IMR-90 (cell line): ENCODE results near the gene FOXL1. TPM values are rescaled to one million over a fixed set of nuclear protein-coding genes. Genes with fewer than 3 reads are reported as not detected.

ENCODE experiments used
- ATAC-seq: fragments of 200-7000 bp; cut with Tn5 transposase; 2 replicates; pipeline ENCODE4 v1.9.1; 2020; ENCODE audit warnings: low read depth, mild to moderate bottlenecking, moderate library complexity
- BruUV-seq: library from RNA; stranded (reverse); fragments of 400-500 nt; replicated peaks from 2 replicates; lab custom pipeline; 2021; lab: Mats Ljungman, UMichigan
- CTCF ChIA-PET: fragments of 300-600 bp; formaldehyde crosslinking; extraction: SDS; loops from one replicate; lab custom pipeline; 2021; ENCODE audit warnings: antibody characterized with exemption; lab: Yijun Ruan, JAX
- POLR2A ChIA-PET: fragments of 300-600 bp; sonication (Branson Sonifier 250); formaldehyde crosslinking; loops from one replicate; lab custom pipeline; 2022; ENCODE audit warnings: antibody characterized with exemption; ENCODE audit not compliant: unreplicated experiment; lab: Charles Lee
- DNase-seq: peaks from one replicate; pipeline ENCODE4 v3.0.0; 2013
- H2AFZ ChIP-seq: replicated peaks from 2 replicates; pipeline ENCODE3; 2013; ENCODE audit warnings: low read length, mild to moderate bottlenecking; ENCODE audit not compliant: poor library complexity
- H2AK5ac ChIP-seq: 2 replicates; pipeline ENCODE4 v1.6.1; 2013; ENCODE audit warnings: low read depth, low read length, inconsistent platforms
- H2AK9ac ChIP-seq: replicated peaks from 2 replicates; pipeline ENCODE3; 2013; ENCODE audit warnings: mild to moderate bottlenecking, low read depth, low read length, moderate library complexity; ENCODE audit not compliant: poor library complexity
- H2BK120ac ChIP-seq: 2 replicates; pipeline ENCODE4 v1.6.1; 2013; ENCODE audit warnings: low read depth, low read length, inconsistent platforms
- H2BK15ac ChIP-seq: 3 replicates; pipeline ENCODE4 v1.6.1; 2013; ENCODE audit warnings: low read depth, low read length, inconsistent platforms
- H2BK20ac ChIP-seq: 2 replicates; pipeline ENCODE4 v1.6.1; 2013; ENCODE audit warnings: low read depth, mild to moderate bottlenecking, inconsistent platforms, low read length, moderate library complexity
- H2BK5ac ChIP-seq: 2 replicates; pipeline ENCODE4 v1.6.1; 2013; ENCODE audit warnings: mild to moderate bottlenecking, low read depth, low read length, inconsistent platforms; ENCODE audit not compliant: poor library complexity, severe bottlenecking
- H3K14ac ChIP-seq: replicated peaks from 2 replicates; pipeline ENCODE4 v1.6.1; 2013; ENCODE audit warnings: low read depth, low read length, inconsistent platforms
- H3K18ac ChIP-seq: 2 replicates; pipeline ENCODE4 v1.6.1; 2013; ENCODE audit warnings: low read depth, low read length, control low read depth
- H3K23ac ChIP-seq: 2 replicates; pipeline ENCODE4 v1.6.1; 2013; ENCODE audit warnings: low read depth, low read length, inconsistent platforms
- H3K27ac ChIP-seq: 2 replicates; pipeline ENCODE4 v1.5.1; 2013; ENCODE audit warnings: mild to moderate bottlenecking, control low read depth, low read length; ENCODE audit not compliant: insufficient read depth
- H3K27me3 ChIP-seq: 2 replicates; pipeline ENCODE4 v1.6.1; 2013; ENCODE audit warnings: low read length; ENCODE audit not compliant: control insufficient read depth, insufficient read depth
- H3K36me3 ChIP-seq: 2 replicates; pipeline ENCODE4 v1.6.1; 2013; ENCODE audit warnings: low read length, mixed read lengths; ENCODE audit not compliant: control insufficient read depth, insufficient read depth
- H3K4ac ChIP-seq: 2 replicates; pipeline ENCODE4 v1.6.1; 2013; ENCODE audit warnings: low read depth, low read length, inconsistent platforms
- H3K4me1 ChIP-seq: 2 replicates; pipeline ENCODE4 v1.6.1; 2013; ENCODE audit warnings: low read length, mixed read lengths; ENCODE audit not compliant: control insufficient read depth, insufficient read depth
- H3K4me2 ChIP-seq: 2 replicates; pipeline ENCODE4 v1.6.1; 2013; ENCODE audit warnings: low read depth, mild to moderate bottlenecking, control low read depth, low read length, moderate library complexity
- H3K4me3 ChIP-seq: 2 replicates; pipeline ENCODE4 v1.5.1; 2013; ENCODE audit warnings: low read depth, mild to moderate bottlenecking, control low read depth, low read length, moderate library complexity; ENCODE audit not compliant: insufficient read depth
- H3K56ac ChIP-seq: 2 replicates; pipeline ENCODE4 v1.6.1; 2013; ENCODE audit warnings: low read length, inconsistent platforms; ENCODE audit not compliant: insufficient read depth; ENCODE audit errors: extremely low read depth
- H3K79me1 ChIP-seq, 2 experiments: 2 replicates each; pipeline ENCODE4 v1.6.1; 2013; ENCODE audit warnings: low read length in 2 of 2, inconsistent platforms in 1 of 2, low read depth in 1 of 2
- H3K9ac ChIP-seq: 2 replicates; pipeline ENCODE4 v1.6.1; 2013; ENCODE audit warnings: low read depth, low read length, control low read depth
- H3K9me1 ChIP-seq: 2 replicates; pipeline ENCODE4 v1.6.1; 2013; ENCODE audit warnings: low read length, inconsistent platforms; ENCODE audit not compliant: insufficient read depth
- H3K9me3 ChIP-seq: 2 replicates; pipeline ENCODE4 v1.6.1; 2013; ENCODE audit warnings: low read length; ENCODE audit not compliant: control insufficient read depth, insufficient read depth
- H4K20me1 ChIP-seq: 2 replicates; pipeline ENCODE4 v1.6.1; 2013; ENCODE audit warnings: low read length, inconsistent platforms; ENCODE audit not compliant: insufficient read depth
- H4K5ac ChIP-seq: 2 replicates; pipeline ENCODE4 v1.6.1; 2013; ENCODE audit warnings: mild to moderate bottlenecking, low read depth, low read length, control low read depth
- H4K8ac ChIP-seq, 2 experiments: 2 replicates each; pipeline ENCODE4 v1.6.1; 2013; ENCODE audit warnings: low read depth in 2 of 2, low read length in 2 of 2, control low read depth in 1 of 2, inconsistent platforms in 1 of 2
- H4K91ac ChIP-seq: 2 replicates; pipeline ENCODE4 v1.6.1; 2013; ENCODE audit warnings: low read depth, low read length, inconsistent platforms; ENCODE audit not compliant: insufficient read depth
- CEBPB ChIP-seq: IDR thresholded peaks from 2 replicates; pipeline ENCODE4 v1.6.1; 2012; ENCODE audit warnings: low read depth, low read length, improper control_type of control experiment
- CTCF ChIP-seq: conservative IDR thresholded peaks from 2 replicates; pipeline ENCODE4 v1.5.1; 2012; ENCODE audit warnings: mild to moderate bottlenecking, low read depth, low read length, improper control_type of control experiment
- ELK1 ChIP-seq: fragments of 150-350 bp; IDR thresholded peaks from 2 replicates; pipeline ENCODE4 v1.6.1; 2016; ENCODE audit warnings: low read depth, mild to moderate bottlenecking, low read length, moderate library complexity, borderline replicate concordance
- FOS ChIP-seq: fragments of 150-350 bp; IDR thresholded peaks from 2 replicates; pipeline ENCODE4 v1.6.1; 2016; ENCODE audit warnings: low read depth, low read length
- MAFK ChIP-seq: IDR thresholded peaks from 2 replicates; pipeline ENCODE4 v1.6.1; 2012; ENCODE audit warnings: low read depth, low read length, improper control_type of control experiment
- MAZ ChIP-seq: IDR thresholded peaks from 2 replicates; pipeline ENCODE4 v1.6.1; 2012; ENCODE audit warnings: low read depth, mild to moderate bottlenecking, low read length, improper control_type of control experiment, moderate library complexity, borderline replicate concordance
- POLR2A ChIP-seq: IDR thresholded peaks from 2 replicates; pipeline ENCODE4 v1.6.1; 2012; ENCODE audit warnings: mild to moderate bottlenecking, low read depth, low read length
- RCOR1 ChIP-seq: IDR thresholded peaks from 2 replicates; pipeline ENCODE4 v1.6.1; 2012; ENCODE audit warnings: mild to moderate bottlenecking, low read length, improper control_type of control experiment; ENCODE audit not compliant: insufficient replicate concordance
- SMC3 ChIP-seq: fragments of 150-350 bp; IDR thresholded peaks from 2 replicates; pipeline ENCODE4 v1.6.1; 2016; ENCODE audit warnings: low read depth, mild to moderate bottlenecking, antibody characterized with exemption, low read length, moderate library complexity
- WGBS, 2 experiments: methylation state at CpG; one replicate each; pipeline versions ENCODE4 v1.1.5 to v1.1.7; 2013; ENCODE audit warnings: missing lambda C conversion rate in 2 of 2; ENCODE audit not compliant: insufficient read length in 1 of 2; ENCODE audit errors: extremely low coverage in 2 of 2; 5-methylcytosine and 5-hydroxymethylcytosine counted together
- dilution Hi-C: fragments of 300-500 bp; cut with HindIII; formaldehyde crosslinking; loops from one replicate; pipeline ENCODE4 v1.14.3; 2018; ENCODE audit warnings: low sequenced_read_pairs; ENCODE audit not compliant: unreplicated experiment
- in situ Hi-C: fragments of 300-500 bp; cut with MboI; formaldehyde crosslinking; loops from 3 replicates; pipeline ENCODE4 v1.14.3; 2019; ENCODE audit warnings: low sequenced_read_pairs, inconsistent platforms, mixed read lengths
- intact Hi-C: fragments of 100-400 bp; cut with micrococcal nuclease; formaldehyde crosslinking; loops from 2 replicates; pipeline ENCODE4 v1.10.0; 2022
- polyA plus RNA-seq, 3 experiments: library from polyadenylated mRNA; depleted of rRNA; stranded (reverse); fragments of >200 nt; gene quantifications; 2 replicates each; pipeline ENCODE4 v1.2.3, GENCODE V29; 2012; ENCODE audit warnings: low replicate concordance in 1 of 3
- total RNA-seq: library from RNA; depleted of rRNA; stranded (reverse); fragments of >200 nt; gene quantifications from 2 replicates; pipeline ENCODE4 v1.2.3, GENCODE V29; 2012

FOXL1 gene
- total and polyA plus RNA-seq, 2 of the 4 experiments (the other 2 are of a cell fraction), result 15.2 to 25.8 TPM

- Histone ChIP-seq H2BK15ac (peak overlapping the region; percentile 37; the same call in 1 of the 3 replicates), H2BK5ac (peak overlapping the region; percentile 87), H3K79me1 (peaks cover 4 to 21% of the 10 kb centered on the region in 2 experiments), H3K9me1 (peaks cover 2% of the 10 kb centered on the region; the same call in 1 of the 2 replicates), H3K9me3 (no peaks in the 10 kb centered on the region), H4K5ac (no peak overlapping the region), H2AK5ac (peak overlapping the region; percentile 40), H3K4ac (peak overlapping the region; percentile 65; the same call in 1 of the 2 replicates), H3K27me3 (no peaks in the 10 kb centered on the region), H3K4me2 (peak overlapping the region; percentile 62), H2BK120ac (peak overlapping the region; percentile 70), H2AFZ (peak overlapping the region; percentile 88), H4K91ac (peak overlapping the region; percentile 45; the same call in 1 of the 2 replicates), H3K4me3 (peak overlapping the region; percentile 98), H3K9ac (peak overlapping the region; percentile 70), H3K4me1 (peaks cover 6% of the 10 kb centered on the region), H4K8ac (peak overlapping the region in 1 of 2 experiments; percentile 42; a peak in 1 of 4 replicates), H2BK20ac (no peak overlapping the region; the same call in 1 of the 2 replicates), H2AK9ac (peak overlapping the region; percentile 80), H4K20me1 (0 out of 2 replicates have a peak, but pooled peaks cover 7% of the 10 kb centered on the region), H3K18ac (no peak overlapping the region), H3K27ac (peak overlapping the region; percentile 45), H3K56ac (peak overlapping the region; percentile 51; the same call in 1 of the 2 replicates), H3K14ac (peak overlapping the region; percentile 62; the same call in 1 of the 2 replicates), H3K36me3 (no peaks in the 10 kb centered on the region), H3K23ac (peak overlapping the region; percentile 90)
- BruUV-seq, result no TSS peak
- in situ Hi-C loops, result loop anchor here (5.0 kb wide), 1 partner anchor 495 kb away; no protein-coding TSS in a partner anchor
- no peak for TF ChIP-seq ELK1
- TF ChIP-seq RCOR1, result no peak
- no peak for TF ChIP-seq SMC3
- peak; percentile 52; the same call in 1 of the 2 replicates for TF ChIP-seq MAZ
- no peak for TF ChIP-seq CTCF
- no peak for TF ChIP-seq FOS
- peak; percentile 50; the same call in 1 of the 2 replicates for TF ChIP-seq POLR2A
- TF ChIP-seq CEBPB, result no peak
- no peak for TF ChIP-seq MAFK
- intact Hi-C loops, result loop anchor here (10.0 kb wide), 1 partner anchor 1068 kb away; no protein-coding TSS in a partner anchor
- ATAC-seq, result peak; percentile 56
- WGBS, 2 experiments, result 0% methylated on average over 35 of the region's 88 CpGs; no CpG with 5 or more reads in 1 of the 2 experiments
- dilution Hi-C loops, result no loop called here
- ChIA-PET POLR2A (no interaction called here), CTCF (interaction anchor here (1.5 kb wide), 1 partner anchor 495 kb away, joined by 4 read pairs; no protein-coding TSS in a partner anchor)
- peak; percentile 62 for DNase-seq
These were observed 11.2 kb upstream of the FOXL1 start for GRCh38 chr16:86566966-86567700.
